H1 (cell line): ENCODE measurements around the gene CCNY. TPM values are rescaled to one million over a fixed set of nuclear protein-coding genes. Genes with fewer than 3 reads are reported as not detected.

Experiments
- CBX5 ChIP-seq: fragments of 300-800, 300-1000 bp; sonication (generic); IDR thresholded peaks from 2 replicates; pipeline ENCODE4 v1.7.1; 2016; ENCODE audit warnings: antibody characterized with exemption, low read length, low read depth
- CTCF ChIP-seq, 3 experiments: IDR thresholded peaks; 1 replicate in 2 of 3; 2 replicates in 1 of 3; pipeline versions ENCODE4 v1.5.1 to v1.6.1; 2011; ENCODE audit warnings: low read length in 3 of 3, mild to moderate bottlenecking in 3 of 3, inconsistent platforms in 2 of 3, low read depth in 1 of 3, moderate library complexity in 1 of 3; ENCODE audit not compliant: insufficient read depth in 1 of 3; ENCODE audit errors: control extremely low read depth in 1 of 3
- NANOG ChIP-seq: IDR thresholded peaks from 2 replicates; pipeline ENCODE4 v1.6.1; 2011; ENCODE audit warnings: low read length, low read depth, mild to moderate bottlenecking, inconsistent platforms; ENCODE audit not compliant: insufficient read depth, poor library complexity, severe bottlenecking
- SIN3A ChIP-seq, 2 experiments: IDR thresholded peaks in 1 of 2; conservative IDR thresholded peaks in 1 of 2; 2 replicates each; pipeline ENCODE4 v1.6.1; 2011 to 2012; ENCODE audit warnings: low read length in 2 of 2, improper control_type of control experiment in 1 of 2, low read depth in 1 of 2, mild to moderate bottlenecking in 1 of 2
- polyA plus RNA-seq, 7 experiments: library from polyadenylated mRNA; depleted of rRNA in 3 of 7; stranded (reverse) in 5 of 7; unstranded in 2 of 7; fragments of >200 nt in 5 of 7; fragments of 200-250 nt in 2 of 7; gene quantifications; 1 replicate in 5 of 7; 2 replicates in 1 of 7; 4 replicates in 1 of 7; pipeline versions ENCODE4 v1.2.1 to v1.2.3, GENCODE V29; 2011 to 2013; ENCODE audit warnings: missing spikeins in 2 of 7, mixed read lengths in 2 of 7
- total RNA-seq: library from RNA; stranded (reverse); fragmentation: NEBNext Ultra II Directional; extraction: Animal tissue kit (Norgen Biotek cat#: 25700); gene quantifications from 2 replicates; pipeline ENCODE4 v1.2.1, GENCODE V29; 2021

Gene CCNY
- total and polyA plus RNA-seq, 2 of the 8 experiments (the other 6 are each of a cell fraction or from before 2014, with no cell fraction given) = 25.3 to 68.2 TPM

GRCh38 chr10:35416619-35417312 lies 80.5 kb downstream of the CCNY start (continued):
- TF ChIP-seq CTCF (IDR thresholded peaks at IDR 0.05; ENCODE audit: control extremely low read depth in 1 of 3, insufficient read depth in 1 of 3, low read depth in 1 of 3, low read length in 3 of 3) (peak in 1 of 3 experiments; percentile 15; a peak in 1 of 4 replicates), SIN3A (conservative IDR thresholded peaks at IDR 0.05 in 1 of 2, IDR thresholded peaks at IDR 0.05 in 1 of 2; ENCODE audit: low read depth in 1 of 2, low read length in 2 of 2) (0 out of 4 replicates have a peak, but pooled peaks of 1 of the 2 experiments have one; percentile 35), CBX5 (no peak), NANOG (peak; percentile 65)
- TF ChIP-seq, all 59 proteins: peak for 5
